Activated T-helper 2 cell treated with anti-CD3 and anti-CD28 coated beads, Interferon-gamma antibody, Interleukin-2, Interleukin-4, amounts not matched to agents 10 μg/mL and 5 μg/mL and 100 μg/mL, durations not matched to agents 14 hours and 24 hours and 36 hours (primary cell): ENCODE results near the gene PACSIN2. TPM values are rescaled to one million over a fixed set of nuclear protein-coding genes. Genes with fewer than 3 reads are reported as not detected.
"Not testable (repeated sequence)": the region's sequence is repeated elsewhere in the genome, so short reads cannot be mapped to it uniquely, and the experiment has no call there.

Experiments used
- DNase-seq: peaks from one replicate; pipeline ENCODE4 v3.0.0; 2021; ENCODE audit warnings: low spot score
- H3K27ac Mint-ChIP-seq: one replicate; pipeline ENCODE4 v1.8.0; 2021; ENCODE audit warnings: mixed read lengths
- H3K27me3 Mint-ChIP-seq: one replicate; pipeline ENCODE4 v1.8.0; 2021; ENCODE audit warnings: low read depth, mixed read lengths
- H3K36me3 Mint-ChIP-seq: one replicate; pipeline ENCODE4 v1.8.0; 2021; ENCODE audit warnings: low read depth, mixed read lengths
- H3K4me1 Mint-ChIP-seq: one replicate; pipeline ENCODE4 v1.8.0; 2021; ENCODE audit warnings: low read depth, mixed read lengths
- H3K4me3 Mint-ChIP-seq: one replicate; pipeline ENCODE4 v1.8.0; 2021; ENCODE audit warnings: low read depth, mild to moderate bottlenecking, moderate library complexity, mixed read lengths
- H3K9me3 Mint-ChIP-seq: one replicate; pipeline ENCODE4 v1.8.0; 2021; ENCODE audit warnings: mixed read lengths
- intact Hi-C: fragments of 100-400 bp; cut with micrococcal nuclease; formaldehyde crosslinking; loops from one replicate; pipeline ENCODE4 v1.15.1; 2023
- total RNA-seq: library from RNA; stranded (reverse); gene quantifications from 2 replicates; pipeline ENCODE4 v1.2.3, GENCODE V29; 2022

The PACSIN2 gene
- total RNA-seq, 1 donor from 2014 or later: 30.8 TPM

DNA sequence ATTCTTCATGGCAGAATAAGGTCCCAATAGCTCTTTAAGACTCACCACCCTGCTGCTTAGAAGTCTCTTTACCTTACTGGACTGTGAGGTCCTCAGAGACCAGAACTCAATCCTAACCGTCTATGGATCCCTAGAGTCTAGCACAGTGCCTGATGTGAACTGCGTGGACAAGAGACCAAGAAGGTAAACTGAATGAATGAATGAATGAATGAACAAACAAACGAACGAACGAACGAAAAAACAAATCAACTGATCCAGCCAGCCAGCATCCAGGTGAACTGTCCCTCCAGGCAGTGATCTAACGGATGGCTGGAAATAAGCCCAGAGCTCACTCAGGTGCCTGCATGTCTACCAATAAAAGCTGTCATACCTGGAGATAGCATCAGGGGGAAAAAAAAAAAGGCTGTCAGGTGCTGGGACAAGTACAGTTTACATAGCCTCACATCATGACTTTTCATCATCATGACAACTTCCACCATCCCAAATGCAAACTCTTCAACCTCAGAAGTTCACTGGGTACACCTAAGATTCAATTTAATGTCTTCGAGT lies 59.8 kb downstream of the PACSIN2 start:
- no peak overlapping the region for H3K27ac Mint-ChIP-seq
- DNase-seq: no peak
- intact Hi-C loops: no loop called here

GRCh38 chr22:42953751-42954150 lies 61.2 kb downstream of the PACSIN2 start:
- H3K27me3 Mint-ChIP-seq, intact Hi-C loops, H3K4me3 Mint-ChIP-seq, H3K27ac Mint-ChIP-seq, H3K9me3 Mint-ChIP-seq, DNase-seq, H3K36me3 Mint-ChIP-seq: not testable (repeated sequence)
- peaks cover 11% of the 10 kb centered on the region for H3K4me1 Mint-ChIP-seq

More for the DNA sequence above, 59.8 kb downstream of the PACSIN2 start:
- no peak overlapping the region for H3K4me3 Mint-ChIP-seq
- H3K9me3 Mint-ChIP-seq: no peaks in the 10 kb centered on the region
- no peaks in the 10 kb centered on the region for H3K36me3 Mint-ChIP-seq
- peaks cover 25% of the 10 kb centered on the region for H3K4me1 Mint-ChIP-seq
- no peaks in the 10 kb centered on the region for H3K27me3 Mint-ChIP-seq

DNA sequence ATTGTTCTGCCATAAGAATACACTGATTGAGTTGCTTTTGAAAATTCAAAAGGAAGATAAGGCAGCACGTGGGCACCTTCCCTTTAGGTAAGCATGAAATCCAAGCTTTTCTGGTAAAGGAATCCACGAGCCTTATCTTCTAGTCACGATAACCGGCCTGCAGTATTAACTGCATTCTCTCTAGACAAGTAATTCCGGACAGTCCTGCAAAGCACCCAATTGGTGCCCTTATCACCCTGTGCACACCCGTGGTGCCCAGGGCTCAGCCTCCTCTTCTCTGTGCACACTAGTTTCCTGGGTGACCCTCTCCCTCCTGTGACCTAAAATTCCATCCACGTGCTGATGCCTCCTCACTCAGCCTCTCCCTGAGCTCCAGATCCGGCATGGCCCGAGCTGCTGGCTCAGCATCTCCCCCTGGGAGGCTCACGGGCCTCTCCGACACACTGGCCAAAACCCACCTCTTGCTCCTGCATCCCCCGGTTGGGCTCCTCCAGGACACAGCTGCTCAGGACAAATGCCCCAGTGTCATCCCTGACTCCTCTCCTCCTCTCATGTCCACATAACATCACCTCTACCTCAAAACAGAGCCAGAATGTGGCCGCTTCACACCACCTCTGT lies 63.7 kb downstream of the PACSIN2 start:
- Mint-ChIP-seq H3K36me3 (no peaks in the 10 kb centered on the region), H3K9me3 (no peaks in the 10 kb centered on the region), H3K4me3 (no peak overlapping the region), H3K4me1 (peaks cover 13% of the 10 kb centered on the region), H3K27me3 (no peaks in the 10 kb centered on the region), H3K27ac (no peak overlapping the region)
- intact Hi-C loops: no loop called here
- no peak for DNase-seq

GRCh38 chr22:42950281-42950680 lies 64.7 kb downstream of the PACSIN2 start:
- no peak overlapping the region for H3K4me3 Mint-ChIP-seq
- no peaks in the 10 kb centered on the region for H3K9me3 Mint-ChIP-seq
- no peaks in the 10 kb centered on the region for H3K36me3 Mint-ChIP-seq
- H3K4me1 Mint-ChIP-seq: peaks cover 19% of the 10 kb centered on the region
- H3K27me3 Mint-ChIP-seq: no peaks in the 10 kb centered on the region
- intact Hi-C loops: no loop called here
- H3K27ac Mint-ChIP-seq: no peak overlapping the region
- no peak for DNase-seq

GRCh38 chr22:42949159-42949558 lies 65.8 kb downstream of the PACSIN2 start:
- no peak for DNase-seq
- Mint-ChIP-seq H3K9me3 (no peaks in the 10 kb centered on the region), H3K4me1 (peaks cover 20% of the 10 kb centered on the region), H3K4me3 (no peak overlapping the region), H3K36me3 (no peaks in the 10 kb centered on the region), H3K27me3 (no peaks in the 10 kb centered on the region), H3K27ac (no peak overlapping the region)
- intact Hi-C loops: no loop called here

DNA sequence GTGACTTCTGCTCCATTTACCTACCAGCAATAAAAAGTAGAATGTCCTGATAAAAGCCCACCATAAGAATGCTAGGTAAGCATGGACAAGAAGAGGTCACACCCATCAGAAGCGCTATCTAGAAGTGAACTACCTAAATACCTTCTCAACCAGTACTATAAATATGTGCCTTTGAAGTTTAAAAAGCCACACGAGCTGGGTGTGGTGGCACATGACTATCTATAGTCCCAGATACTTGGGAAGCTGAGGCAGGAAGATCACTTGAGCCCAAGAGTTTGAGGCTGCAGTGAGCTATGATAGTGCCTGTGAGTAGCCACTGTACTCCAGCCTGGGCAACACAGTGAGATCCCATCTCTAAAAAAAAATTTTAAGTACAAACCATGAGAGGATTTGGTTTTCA lies 66.7 kb downstream of the PACSIN2 start:
- Mint-ChIP-seq H3K9me3 (no peaks in the 10 kb centered on the region), H3K27me3 (no peaks in the 10 kb centered on the region), H3K36me3 (no peaks in the 10 kb centered on the region), H3K4me1 (peaks cover 20% of the 10 kb centered on the region), H3K27ac (no peak overlapping the region), H3K4me3 (no peak overlapping the region)
- DNase-seq: no peak
- intact Hi-C loops: no loop called here

DNA sequence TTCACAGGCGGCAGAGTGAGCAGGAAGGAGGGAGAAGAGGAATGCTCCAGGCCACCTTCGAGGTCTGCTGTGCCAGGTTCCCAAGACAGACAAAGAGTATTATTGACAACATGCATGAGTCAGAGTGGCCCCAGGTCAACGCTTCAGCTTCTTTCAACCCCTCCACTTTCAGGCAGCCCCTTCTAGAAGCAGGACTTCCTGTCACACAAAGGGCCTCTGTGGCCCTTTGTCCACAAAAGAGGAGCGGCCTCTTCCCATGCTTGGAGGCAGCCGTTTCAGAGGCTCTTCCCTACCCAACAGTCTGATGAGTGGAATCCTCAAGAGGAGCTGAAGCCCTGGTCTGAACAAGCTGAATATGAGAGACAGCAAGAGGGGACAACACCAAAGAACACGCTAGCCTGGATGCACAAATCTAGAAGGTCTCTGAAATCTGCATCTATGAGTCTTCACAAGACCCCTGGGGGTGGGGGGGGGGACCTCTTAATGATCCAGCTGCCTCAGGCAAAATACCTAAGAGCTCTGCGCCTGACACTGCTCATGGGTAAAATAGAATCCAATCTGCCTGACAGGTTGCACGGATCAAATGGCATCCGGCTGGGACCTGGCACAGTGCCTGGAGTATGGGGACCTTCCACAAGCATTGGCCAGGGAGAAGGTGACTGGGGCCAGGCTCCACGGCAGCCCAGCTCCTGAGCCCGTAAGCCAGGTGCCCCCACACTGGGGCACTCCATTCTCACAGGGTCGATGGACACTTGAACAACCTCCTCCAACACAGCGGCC lies 67.5 kb downstream of the PACSIN2 start:
- Mint-ChIP-seq H3K4me1 (peaks cover 22% of the 10 kb centered on the region), H3K27me3 (no peaks in the 10 kb centered on the region), H3K27ac (no peak overlapping the region), H3K9me3 (no peaks in the 10 kb centered on the region), H3K4me3 (no peak overlapping the region), H3K36me3 (no peaks in the 10 kb centered on the region)
- no peak for DNase-seq
- intact Hi-C loops: no loop called here

DNA sequence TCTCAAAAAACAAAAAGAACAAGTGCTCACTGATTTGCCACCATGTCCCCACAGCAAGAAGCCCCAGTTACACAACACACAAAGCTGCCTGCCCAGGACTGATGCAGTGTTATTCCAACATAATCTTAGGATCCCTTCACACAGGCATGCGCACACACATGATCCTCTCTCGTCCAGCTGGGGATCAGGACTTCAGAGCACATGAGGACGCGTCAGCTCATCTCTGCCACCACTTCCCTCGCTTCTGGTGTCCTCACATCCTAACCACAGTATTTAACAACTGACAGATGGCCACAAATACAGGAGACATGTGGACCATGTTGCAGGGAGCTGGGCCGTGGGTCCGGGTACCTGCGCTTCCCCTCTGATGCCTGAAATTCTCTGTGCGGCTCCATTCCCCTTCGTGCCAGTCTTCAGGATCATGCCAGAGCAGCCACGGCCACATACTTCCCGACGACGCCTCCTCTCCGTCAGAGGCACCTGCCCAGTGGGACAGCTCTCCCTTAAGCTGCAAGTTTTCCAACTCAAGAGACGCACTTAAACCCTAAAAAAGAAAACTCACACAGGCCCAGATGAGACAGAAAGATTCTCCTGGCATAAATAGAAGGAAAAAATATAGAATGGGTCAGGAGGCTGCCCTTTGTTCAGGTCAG lies 68.3 kb downstream of the PACSIN2 start:
- intact Hi-C loops: no loop called here
- no peak for DNase-seq
- Mint-ChIP-seq H3K4me3 (no peak overlapping the region), H3K36me3 (no peaks in the 10 kb centered on the region), H3K27me3 (no peaks in the 10 kb centered on the region), H3K9me3 (no peaks in the 10 kb centered on the region), H3K4me1 (peaks cover 22% of the 10 kb centered on the region), H3K27ac (no peak overlapping the region)

GRCh38 chr22:42945736-42946135 lies 69.2 kb downstream of the PACSIN2 start:
- no peaks in the 10 kb centered on the region for H3K27me3 Mint-ChIP-seq
- DNase-seq: no peak
- H3K36me3 Mint-ChIP-seq: no peaks in the 10 kb centered on the region
- H3K27ac Mint-ChIP-seq: no peak overlapping the region
- H3K4me1 Mint-ChIP-seq: peaks cover 22% of the 10 kb centered on the region
- intact Hi-C loops: no loop called here
- H3K9me3 Mint-ChIP-seq: no peaks in the 10 kb centered on the region
- H3K4me3 Mint-ChIP-seq: no peak overlapping the region

DNA sequence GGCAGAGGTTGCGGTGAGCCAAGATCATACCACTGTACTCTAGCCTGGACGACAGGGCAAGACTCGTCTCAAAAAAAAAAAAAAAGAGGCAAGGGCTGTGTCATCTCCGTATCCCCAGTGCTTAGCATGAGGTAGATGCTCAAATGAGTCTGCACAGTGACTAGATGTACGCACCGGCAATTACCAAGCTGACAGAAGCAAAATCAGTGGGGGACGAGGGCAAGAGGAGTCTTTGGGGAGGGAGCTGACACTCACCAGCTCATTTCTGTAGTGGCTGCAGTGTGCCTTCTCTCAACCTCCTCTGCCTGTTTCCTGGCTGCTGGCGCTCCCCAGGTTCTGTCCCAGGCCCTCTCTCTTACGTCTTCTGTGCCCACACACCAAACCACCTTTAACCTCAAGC lies 69.9 kb downstream of the PACSIN2 start:
- no peak for DNase-seq
- H3K4me1 Mint-ChIP-seq: peaks cover 22% of the 10 kb centered on the region
- H3K4me3 Mint-ChIP-seq: no peak overlapping the region
- H3K27me3 Mint-ChIP-seq: no peaks in the 10 kb centered on the region
- no peaks in the 10 kb centered on the region for H3K36me3 Mint-ChIP-seq
- intact Hi-C loops: no loop called here
- no peak overlapping the region for H3K27ac Mint-ChIP-seq
- no peaks in the 10 kb centered on the region for H3K9me3 Mint-ChIP-seq

DNA sequence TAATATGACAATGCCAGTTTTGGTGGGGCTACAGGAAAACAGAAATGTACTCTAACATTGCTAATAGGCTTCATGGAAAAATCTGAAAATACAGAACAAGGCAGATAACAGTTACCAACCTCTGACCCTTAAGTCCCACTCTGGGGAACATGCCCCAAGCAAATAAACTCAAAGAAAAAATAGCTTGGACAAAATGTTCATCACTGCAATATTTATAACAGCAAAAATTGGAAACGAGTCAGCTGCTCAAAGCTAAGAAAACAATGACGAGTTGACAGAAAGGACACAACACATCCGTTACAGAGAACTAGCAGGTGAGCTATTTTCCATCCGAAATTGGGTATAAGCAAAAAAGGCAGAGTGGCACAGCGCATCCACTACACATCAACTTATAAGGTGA lies 70.5 kb downstream of the PACSIN2 start:
- Mint-ChIP-seq H3K4me1 (peaks cover 26% of the 10 kb centered on the region), H3K9me3 (no peaks in the 10 kb centered on the region)
- intact Hi-C loops: no loop called here

DNA sequence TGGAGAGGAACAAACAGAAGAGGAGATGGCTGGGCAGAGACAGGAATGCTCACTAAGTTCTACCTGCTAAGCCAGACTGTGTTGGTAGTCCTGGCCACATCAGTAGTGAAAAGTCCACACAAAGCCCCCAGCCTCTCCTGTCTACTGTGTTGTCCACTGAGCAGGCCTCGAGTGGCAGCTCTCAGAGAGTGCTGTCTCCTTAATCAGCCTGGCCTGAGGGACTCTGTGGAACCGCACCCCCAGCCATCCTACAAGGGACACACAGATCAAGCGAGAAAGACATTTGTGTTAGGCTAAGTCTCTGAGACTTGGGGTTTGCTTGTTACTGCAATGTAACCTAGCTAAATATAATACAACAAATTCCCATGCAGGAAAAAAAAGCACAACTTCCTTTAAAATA lies 71.0 kb downstream of the PACSIN2 start:
- H3K9me3 Mint-ChIP-seq: no peaks in the 10 kb centered on the region
- no peak for DNase-seq
- peaks cover 26% of the 10 kb centered on the region for H3K4me1 Mint-ChIP-seq
- H3K27me3 Mint-ChIP-seq: no peaks in the 10 kb centered on the region
- intact Hi-C loops: no loop called here
- no peak overlapping the region for H3K27ac Mint-ChIP-seq
- no peaks in the 10 kb centered on the region for H3K36me3 Mint-ChIP-seq
- no peak overlapping the region for H3K4me3 Mint-ChIP-seq

More for the DNA sequence above, 70.5 kb downstream of the PACSIN2 start:
- Mint-ChIP-seq H3K27ac (no peak overlapping the region), H3K36me3 (no peaks in the 10 kb centered on the region), H3K4me3 (no peak overlapping the region), H3K27me3 (no peaks in the 10 kb centered on the region)
- no peak for DNase-seq

DNA sequence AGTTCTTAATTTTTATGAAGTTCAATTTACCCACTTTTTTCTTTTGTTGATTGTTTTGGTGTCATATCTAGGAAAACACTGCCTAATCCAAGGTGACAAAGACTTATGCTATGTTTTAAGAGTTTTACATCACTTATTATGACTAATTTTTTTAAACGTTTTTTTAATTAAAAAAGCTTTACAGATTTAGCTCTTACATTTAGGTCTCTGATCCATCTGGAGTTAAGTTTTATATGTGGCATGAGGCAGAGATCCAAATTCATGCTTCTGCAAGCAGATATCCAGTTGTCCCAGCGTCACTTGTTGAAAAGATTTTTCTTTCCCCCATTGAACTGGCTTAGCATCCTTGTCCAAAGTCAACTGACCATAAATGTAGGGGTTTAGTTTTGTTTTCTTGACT lies 72.6 kb downstream of the PACSIN2 start:
- intact Hi-C loops: no loop called here
- no peaks in the 10 kb centered on the region for H3K9me3 Mint-ChIP-seq

More for the DNA sequence above, 72.6 kb downstream of the PACSIN2 start:
- DNase-seq: no peak
- Mint-ChIP-seq H3K4me3 (no peak overlapping the region), H3K27me3 (no peaks in the 10 kb centered on the region), H3K4me1 (peaks cover 26% of the 10 kb centered on the region), H3K36me3 (no peaks in the 10 kb centered on the region), H3K27ac (no peak overlapping the region)
